ENCODE results near the gene ULK4.
"Not testable (repeated sequence)": the region's sequence is repeated elsewhere in the genome, so short reads cannot be mapped to it uniquely, and the experiment has no call there.

The ULK4 gene

DNA sequence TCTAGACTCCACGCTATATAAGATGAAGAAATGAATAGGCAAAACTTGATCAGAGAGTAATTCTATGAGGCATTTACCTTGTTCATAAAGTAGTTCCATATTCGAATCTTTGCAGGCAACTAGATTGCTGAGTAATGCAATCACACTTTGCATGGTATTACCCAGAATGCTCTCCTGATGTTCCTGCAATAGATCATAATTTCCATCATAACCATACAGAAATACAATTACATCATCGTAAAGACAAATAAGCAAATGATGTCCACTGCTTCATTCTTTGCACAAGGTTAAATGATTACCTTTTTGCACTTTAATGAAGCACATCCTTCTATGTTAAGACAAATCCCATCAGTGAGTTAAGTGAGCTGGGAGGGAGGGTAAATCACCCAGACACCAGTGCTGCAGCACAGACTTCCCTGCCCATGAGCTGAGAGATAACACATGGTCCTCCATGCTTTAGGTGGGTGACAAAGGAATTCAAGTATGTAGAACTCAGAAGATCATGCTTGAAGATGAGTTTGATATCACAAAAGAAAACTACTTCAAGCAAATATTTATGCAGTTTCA lies 395.9 kb downstream of the ULK4 start:
- no peak for DNase-seq

DNA sequence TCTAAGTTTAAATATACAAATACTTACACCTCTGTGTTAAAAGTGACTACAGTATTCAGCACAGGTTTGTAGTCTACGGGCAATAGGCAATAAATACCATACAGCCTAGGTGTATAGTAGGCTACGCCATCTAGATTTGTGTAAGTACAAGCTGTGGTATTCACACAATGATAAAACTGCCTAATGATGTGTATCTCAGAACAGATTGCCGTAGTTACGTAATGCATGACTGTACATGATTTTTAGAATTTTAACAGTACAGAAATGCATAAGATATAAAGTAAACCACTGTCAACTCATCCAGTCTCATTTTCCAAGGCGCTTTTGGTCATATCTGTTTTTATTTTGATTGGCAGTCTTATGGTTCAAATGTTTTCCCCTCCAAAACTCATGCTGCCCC lies 396.9 kb downstream of the ULK4 start:
- DNase-seq = no peak

DNA sequence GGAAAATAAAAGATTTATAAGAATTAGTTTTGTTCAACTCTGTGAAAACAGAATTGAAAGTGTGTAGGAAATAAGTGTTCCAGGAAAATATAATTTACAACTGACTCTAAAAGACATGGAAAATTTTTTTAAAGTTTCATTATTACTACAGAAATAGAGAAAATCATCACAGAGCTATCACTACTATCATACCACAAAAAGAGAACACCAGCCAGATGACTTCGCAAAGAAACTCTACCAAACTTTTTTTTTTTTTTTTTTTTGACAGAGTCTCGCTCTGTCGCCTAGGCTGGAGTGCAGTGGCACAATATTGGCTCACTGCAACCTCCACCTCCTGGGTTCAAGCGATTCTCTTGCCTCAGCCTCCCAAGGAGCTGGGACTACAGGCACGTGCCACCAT lies 405.7 kb downstream of the ULK4 start:
- not testable (repeated sequence) for DNase-seq

DNA sequence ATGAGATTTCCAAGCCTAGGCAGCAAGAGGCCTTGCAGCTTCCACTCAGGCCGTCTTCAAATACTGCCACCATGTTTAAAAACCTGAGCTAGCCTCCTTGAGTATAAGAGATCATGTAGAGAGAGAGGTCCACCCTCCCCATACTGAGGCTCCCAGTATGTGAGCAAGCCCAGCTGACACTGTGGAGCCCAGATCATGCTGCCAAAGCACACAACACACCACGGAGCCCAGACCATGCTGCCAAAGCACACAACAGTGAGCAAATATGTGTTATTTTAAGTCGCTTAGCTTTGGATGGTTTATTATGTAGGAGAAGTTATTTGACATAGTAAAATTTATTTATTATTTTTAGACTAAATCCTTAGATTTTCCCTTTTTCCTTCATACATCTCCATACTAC lies 428.9 kb downstream of the ULK4 start:
- DNase-seq = no peak

DNA sequence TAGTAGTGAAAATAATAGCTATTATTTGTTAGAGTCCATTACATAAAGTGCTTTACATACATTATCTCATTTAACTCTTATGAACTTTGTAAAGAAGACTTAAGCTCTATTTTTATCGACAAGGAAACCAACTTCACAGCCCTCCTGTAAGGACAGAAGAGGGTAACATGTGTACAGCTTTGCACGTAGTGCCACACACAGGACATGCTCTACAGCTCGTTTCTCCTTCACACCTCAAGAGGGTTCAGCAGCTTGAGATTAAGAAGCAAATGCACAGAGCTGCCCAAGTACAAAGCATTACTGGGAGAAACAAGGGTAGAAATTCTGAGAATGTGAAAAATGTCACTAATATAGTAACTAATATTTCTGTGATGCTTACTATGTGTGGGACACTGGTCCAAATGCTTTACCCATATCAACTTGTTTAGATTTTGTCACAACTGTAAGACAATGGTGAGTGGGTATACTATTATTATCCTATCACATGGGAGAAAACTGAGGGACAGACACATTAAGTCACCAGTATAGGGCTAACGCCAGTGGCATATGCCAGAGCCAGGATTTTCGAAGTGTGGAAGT lies 434.8 kb downstream of the ULK4 start:
- no peak for DNase-seq

DNA sequence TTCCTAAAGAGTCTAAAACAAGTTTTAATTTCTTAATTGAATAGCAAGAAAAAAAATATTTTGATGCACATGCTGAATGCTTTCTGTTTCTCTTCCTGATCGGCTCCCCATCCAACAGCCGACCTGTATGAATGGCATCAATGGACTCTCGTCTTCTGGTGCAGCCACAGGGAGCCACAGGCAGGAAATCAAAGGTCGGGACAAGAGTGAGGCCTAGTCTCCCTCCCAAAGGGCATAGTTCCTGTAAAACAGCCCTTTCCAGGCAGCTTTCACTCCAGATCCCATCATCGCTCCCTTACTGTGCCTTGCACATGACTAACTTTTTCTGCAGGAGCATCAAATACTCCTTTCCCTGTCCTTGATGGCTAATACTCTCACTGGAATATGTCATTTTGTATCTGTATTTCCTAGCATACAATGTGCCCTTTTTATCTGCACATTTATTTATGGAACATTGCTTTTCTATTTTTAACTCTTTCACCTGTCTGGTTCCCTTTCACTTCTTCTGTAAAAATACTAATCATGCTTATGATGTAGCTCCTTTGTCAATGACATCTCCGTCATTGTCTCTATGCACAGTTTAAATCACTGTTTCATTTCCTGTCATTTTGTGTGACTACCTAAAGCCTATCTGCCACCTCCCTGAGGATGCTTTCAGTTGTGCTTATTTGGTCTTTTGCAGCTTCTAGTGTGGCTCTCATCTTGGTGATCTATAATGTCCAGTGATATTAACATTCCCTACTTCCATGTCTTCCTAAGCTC lies 436.4 kb downstream of the ULK4 start:
- DNase-seq = no peak

DNA sequence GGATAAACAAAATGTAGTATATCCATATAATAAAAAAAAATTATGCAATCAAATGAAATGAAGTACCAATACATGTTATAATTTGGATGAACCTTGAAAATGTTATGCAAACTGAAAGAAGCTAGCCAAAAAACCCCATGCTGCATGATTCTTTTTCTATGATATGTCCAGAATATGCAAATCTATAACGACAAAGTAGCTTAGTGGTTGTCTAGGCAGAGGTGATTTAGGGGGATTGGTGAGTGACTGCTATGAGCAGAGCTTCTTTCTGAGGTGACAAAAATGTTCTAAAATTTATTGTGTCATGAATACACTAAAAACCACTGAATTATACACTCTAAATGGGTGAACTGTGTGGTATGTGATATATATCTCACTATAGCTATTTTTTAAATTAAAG lies 438.0 kb downstream of the ULK4 start:
- no peak for DNase-seq

DNA sequence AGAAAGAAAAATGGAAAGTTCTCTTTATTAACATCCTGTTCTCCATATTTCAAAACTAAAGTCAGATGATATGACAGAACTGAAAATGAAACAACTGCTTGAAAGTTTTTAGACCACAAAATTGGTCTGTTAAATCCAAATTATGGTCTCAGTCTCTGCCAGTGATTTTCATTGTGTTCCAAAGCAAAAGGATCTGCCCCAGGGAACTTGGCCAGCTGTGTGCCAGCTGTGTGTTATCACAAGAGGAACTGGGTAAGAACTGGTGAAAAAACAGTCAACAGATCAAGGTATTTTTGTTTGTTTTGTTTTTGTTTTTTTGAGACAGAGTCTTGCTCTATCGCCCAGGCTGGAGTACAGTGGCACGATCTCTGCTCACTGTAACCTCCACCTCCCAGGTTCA lies 439.3 kb downstream of the ULK4 start:
- no peak for DNase-seq

DNA sequence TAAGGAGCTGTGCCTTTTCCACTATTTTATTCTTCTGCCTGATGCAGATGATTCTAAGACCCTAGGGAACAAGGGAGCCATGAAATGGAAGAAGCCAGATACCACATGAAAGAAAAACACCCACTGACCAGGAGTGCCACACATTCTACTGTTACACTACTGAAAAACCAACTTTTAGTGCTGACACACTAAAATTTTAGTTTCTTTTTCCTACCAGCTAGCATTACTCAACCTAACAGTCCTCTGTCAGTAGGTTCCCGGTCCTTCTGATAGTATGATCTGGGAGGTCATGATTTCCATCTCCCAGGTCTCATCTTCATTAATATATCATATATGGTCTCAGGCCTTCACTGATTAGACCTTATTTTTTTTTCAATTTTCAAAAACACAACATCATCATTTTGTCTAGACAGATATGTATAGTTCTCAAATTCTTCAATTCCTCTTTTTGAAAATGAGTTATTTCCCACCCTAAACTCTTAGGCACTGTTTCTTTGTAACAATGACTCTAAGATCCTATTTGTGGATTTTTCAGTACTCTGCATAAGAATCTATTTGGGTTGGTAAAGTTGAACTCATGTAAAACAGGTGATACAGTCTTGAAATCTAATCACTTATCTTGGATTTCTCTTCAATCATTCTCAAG lies 440.8 kb downstream of the ULK4 start:
- no peak for DNase-seq

DNA sequence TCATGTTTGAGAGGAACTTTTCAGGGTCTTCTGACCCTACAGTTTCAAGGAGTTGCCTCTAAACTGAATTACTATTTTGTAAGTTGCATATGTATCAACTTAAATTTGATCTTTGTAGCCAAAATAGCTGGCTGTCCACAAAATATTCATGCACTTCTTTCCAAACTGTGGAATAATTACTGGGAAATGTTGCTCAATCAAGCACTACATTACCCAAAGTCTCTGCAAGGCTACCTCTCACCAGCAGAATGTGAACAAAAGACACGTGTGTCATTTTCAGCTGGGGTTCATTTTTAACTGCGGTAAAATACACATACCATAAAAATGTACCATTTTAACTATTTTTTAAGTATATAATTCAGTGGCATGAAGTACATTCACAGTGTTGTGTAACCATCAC lies 442.2 kb downstream of the ULK4 start:
- DNase-seq = no peak

DNA sequence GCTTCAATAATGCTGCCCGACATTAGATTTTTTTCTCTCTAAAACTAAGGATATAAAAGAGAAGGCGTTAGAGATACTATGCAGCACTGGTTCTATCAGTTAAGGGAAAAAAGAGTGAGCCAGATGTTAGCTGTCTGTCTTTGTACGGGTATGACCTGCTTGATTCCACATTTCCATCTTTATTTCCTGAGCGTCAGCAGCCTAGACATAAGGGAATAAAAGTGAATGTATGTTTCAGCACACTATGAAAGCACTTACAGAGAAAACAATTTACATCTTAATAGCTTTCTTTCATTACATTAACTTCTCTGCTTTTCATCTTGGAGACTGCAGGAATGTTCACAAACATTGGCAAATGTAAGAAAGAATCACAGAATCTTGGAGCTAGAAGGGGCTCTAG lies 443.3 kb downstream of the ULK4 start:
- DNase-seq = no peak

DNA sequence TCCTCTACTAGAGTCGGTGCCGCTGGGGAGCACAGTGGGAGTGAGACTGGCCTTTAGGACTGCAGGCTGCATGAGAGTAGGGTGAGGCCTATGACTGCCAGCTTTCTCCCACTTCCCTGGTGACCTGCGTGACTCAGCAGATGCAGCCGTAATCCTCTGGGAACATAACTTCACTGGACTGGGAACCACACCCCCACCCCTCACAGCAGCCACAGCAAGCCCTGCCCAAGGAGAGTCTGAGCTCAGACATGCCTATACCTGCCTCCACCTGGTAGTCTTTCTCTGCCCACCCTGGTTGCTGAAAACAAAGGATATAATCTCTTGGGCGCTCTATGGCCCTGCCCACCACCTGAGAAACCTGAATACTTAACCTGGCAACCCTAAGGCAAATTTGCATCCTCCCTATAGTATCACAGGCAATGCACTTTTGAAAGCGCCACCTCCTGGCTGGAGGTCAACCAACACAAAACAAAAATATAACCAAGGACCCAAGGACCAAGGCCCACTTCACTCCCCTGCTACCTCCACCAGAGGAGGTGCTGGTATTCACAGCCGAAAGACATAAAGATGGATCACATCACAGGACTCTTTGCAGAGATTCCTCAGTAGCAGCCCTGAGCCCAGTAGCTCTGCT lies 453.7 kb downstream of the ULK4 start:
- DNase-seq = no peak

DNA sequence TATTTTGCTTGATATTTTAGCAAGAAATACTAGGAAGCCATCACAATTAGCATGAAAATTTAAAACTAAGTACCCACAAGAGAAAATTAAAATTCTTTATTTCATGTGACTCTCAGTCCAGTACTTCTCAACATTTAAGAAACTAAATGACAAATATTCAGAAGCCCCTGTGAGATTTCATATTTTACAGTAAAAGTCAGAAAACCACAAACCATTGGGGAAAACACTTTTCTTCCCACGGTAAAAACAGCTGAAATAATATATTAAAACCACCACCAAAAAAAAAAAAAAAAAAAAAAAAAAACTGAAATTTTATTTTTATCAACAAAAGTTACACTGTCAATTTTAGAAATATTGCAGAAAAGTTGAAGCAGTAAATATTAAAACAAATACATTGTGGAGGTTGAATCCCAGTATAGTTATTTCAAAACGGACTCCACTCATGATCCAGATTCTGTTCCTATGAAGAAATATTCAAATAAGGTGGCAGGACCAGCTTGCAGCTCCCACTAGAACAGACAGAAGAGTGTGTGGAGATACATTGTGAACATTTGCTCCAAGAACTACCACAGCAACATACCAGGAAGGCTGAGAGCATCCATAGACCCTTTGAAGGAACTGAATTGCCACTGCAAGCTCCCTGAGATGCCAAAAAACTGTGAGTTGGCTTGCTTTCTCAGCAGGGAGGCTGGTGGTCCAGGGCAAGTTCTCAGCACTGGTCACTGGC lies 454.4 kb downstream of the ULK4 start:
- DNase-seq = no peak

DNA sequence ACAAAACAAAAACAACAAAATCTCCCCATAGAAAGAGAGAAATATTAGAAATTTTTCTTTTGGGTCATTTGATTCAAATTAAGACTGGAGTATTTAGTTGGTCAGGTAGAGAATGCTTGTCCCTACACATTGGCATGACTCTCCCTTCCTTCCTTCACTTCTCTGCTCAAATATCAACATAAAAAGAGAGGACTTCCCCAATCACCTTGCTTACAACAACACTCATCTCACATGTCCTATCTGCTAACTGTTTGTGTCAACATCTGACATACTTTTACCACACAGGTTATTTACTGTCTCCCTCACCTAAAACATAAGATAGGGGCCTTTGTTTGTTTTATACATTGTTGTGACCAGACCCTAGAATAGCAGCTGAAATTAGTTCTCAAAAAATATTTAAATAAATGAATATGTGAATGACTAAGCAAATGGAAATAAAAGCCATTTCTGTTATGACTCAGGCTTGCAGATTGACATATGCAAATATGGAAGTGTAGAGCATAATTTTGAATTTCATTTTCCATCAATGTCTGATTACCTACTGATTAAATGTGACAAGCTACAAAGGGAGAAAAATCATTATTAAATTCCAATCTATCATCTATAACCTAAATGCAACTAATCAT lies 457.8 kb downstream of the ULK4 start:
- DNase-seq = no peak

DNA sequence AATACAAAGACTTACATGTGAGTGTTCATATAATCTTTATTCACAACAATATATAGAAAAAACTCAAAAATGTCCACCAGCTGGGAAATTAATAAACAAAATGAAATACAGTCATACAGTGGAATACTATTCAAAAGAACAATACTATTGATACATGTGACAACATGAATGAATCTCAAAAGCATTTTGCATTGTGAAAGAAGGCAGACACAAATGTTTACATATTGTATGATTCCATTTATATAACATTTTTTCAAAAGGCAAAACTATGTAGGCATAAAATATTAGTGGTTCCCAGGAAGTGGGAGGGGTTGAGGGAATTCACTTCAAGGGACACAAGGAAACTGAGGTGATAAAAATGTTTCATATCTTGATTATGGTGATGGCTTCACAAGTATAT lies 459.4 kb downstream of the ULK4 start:
- DNase-seq = no peak

DNA sequence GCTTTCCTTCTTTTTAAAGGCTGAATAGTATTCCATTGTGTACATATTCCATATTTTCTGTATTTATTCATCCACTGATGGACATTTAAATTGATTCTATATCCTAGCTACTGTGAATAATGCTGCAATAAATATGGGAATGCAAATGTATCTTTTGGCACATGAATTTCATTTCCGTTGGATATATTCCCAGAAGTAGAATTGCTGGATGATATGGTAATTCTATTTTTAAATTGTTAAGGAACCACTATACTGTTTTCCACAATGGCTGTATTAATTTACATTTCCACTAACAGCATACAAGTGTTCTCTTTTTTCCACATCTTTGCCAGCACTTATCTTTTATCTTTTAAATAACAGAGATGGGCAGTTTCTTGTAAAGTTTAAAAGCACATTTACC lies 459.9 kb downstream of the ULK4 start:
- DNase-seq = peak; percentile 33

DNA sequence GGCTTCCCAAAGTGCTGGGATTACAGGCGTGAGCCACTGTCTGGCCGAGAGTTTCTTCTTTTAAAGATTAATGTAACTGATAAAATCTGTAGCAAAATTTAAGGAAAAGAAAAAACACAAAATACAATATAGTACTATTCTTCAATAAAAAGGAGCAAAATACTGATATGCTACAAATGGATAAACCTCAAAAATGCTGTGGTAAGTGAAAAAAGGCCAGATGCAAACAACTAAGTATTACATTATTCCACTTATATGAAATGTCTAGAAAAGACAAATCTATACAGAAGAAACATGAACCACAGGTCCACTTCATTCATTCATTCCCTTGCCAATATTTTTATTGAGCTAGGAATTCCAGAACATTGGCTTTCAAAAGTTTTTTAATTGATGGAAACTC lies 463.1 kb downstream of the ULK4 start:
- no peak for DNase-seq

DNA sequence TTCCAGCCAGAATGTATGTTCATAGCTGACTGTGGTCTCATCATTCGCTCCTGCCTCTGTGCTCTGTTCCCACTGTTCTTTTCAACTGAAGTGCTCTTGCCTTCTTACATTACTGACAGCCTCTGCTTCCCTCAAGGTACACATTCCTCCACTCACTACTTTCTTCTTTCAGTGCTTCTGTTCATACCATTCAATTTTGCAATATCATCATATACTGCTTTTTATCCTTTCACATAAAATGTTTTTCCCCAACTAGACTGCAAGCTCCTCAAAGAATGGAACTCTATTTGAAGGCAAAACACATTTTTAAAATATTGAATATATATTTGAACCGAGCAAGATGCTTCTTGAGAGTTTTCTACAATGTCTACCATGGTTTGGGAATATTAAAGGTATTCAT lies 471.5 kb downstream of the ULK4 start:
- DNase-seq = no peak

DNA sequence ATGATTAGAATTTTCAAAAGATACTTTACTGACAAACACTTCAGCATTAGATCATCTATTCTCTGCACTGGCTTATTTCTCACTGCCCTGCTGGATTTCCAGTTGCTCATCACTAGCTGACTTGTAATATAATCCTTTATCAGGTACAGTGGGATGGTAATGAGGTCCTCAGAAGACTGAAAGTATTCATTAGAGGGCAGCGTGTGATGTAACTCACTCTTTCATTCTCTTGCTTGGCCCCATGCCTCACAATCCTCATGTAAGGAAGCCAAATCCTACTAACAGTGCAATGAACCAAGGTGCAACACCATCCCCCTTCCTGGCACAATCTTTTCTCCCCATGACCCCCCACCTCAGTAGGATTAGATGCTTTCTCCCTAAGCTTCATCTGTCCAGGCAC lies 472.7 kb downstream of the ULK4 start:
- no peak for DNase-seq

DNA sequence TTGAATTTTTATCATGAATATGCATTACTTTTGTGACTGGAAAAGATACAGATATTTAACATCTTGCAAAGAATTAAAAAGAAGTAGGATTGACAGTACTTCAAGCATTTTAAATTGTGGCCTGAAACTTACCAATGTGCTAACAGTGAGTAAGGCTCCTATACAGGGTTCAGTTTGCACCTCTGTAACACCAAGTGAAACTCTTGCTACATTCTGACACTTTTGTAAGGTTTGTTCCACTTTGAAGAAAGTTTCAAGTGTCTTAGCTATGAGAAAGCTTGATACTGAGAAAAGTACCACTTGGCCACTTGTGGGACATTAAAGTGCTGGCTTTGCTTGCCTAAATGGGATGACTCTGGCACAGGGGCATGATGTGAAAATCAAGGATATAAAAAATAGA lies 473.4 kb downstream of the ULK4 start:
- DNase-seq = no peak

DNA sequence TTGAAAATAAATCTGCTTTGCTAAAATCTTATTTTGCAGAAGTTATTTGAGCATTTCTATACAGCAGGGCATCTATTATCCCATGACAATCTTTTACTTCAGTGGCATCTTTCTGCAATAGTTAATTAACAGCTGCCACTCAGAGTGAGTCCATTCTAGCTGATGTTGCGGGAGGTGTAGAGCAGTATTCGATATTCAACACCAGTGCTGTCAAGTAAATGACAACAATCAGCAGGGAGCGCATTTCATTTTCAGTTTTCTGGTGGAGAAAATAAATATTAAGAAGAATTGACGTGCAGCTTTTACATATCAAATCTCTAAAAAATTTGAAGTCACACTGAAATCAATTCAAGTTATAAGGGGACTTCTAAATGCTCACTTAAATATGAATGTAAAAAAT lies 476.4 kb downstream of the ULK4 start:
- DNase-seq = no peak

DNA sequence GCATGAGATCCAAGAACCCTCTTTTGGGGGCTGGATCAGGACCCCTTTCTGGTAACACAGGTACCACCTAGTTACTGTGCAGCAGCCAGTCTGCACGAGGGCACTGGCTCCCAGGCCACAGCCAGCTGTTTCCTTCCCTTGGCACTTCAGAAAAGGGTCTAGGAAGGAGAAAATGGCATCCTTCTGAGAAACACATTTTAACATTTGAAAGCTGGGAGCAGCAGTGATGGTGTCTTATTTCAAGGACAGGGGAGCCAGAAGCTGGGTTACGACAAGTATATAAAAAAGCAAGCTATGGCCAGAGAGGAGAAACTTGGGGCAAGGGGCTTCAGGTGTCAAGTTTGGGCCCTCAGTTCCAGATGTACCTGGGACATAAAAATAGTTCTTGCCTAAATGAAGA lies 479.8 kb downstream of the ULK4 start:
- no peak for DNase-seq

DNA sequence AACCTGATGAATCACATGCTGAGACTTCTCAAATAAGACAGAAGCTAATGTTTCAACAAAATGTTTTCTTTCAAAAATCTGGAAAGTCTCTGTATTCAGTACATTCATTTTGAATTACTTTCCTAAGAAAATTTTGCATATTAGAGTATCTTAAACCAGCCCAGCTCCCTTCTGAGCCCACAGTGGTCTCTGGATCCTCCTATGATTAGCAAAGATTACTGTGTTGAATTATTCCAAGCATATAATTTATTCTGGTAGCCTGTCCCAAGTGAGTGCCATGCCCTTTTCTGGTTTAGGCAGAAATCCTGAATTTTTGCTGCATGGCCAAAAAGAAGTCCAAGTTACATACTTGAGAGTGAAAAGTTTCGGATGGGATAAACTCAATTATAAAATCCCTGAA lies 483.6 kb downstream of the ULK4 start:
- no peak for DNase-seq
